ENCODE measurements around the gene SMPD4. TPM values are rescaled to one million over a fixed set of nuclear protein-coding genes. Genes with fewer than 3 reads are reported as not detected.
"Not testable (repeated sequence)": the region's sequence is repeated elsewhere in the genome, so short reads cannot be mapped to it uniquely, and the experiment has no call there.

The SMPD4 gene
- total RNA-seq, 1 donor from 2014 or later: 9.5 TPM

- peaks cover 4% of the 10 kb centered on the region for H3K36me3 ChIP-seq (ENCODE audit: control insufficient read depth, insufficient read depth, low read length)
- DNase-seq (ENCODE audit: low read depth) (no peak), FAIRE-seq (no peak)
- TF ChIP-seq, protein P1, sequence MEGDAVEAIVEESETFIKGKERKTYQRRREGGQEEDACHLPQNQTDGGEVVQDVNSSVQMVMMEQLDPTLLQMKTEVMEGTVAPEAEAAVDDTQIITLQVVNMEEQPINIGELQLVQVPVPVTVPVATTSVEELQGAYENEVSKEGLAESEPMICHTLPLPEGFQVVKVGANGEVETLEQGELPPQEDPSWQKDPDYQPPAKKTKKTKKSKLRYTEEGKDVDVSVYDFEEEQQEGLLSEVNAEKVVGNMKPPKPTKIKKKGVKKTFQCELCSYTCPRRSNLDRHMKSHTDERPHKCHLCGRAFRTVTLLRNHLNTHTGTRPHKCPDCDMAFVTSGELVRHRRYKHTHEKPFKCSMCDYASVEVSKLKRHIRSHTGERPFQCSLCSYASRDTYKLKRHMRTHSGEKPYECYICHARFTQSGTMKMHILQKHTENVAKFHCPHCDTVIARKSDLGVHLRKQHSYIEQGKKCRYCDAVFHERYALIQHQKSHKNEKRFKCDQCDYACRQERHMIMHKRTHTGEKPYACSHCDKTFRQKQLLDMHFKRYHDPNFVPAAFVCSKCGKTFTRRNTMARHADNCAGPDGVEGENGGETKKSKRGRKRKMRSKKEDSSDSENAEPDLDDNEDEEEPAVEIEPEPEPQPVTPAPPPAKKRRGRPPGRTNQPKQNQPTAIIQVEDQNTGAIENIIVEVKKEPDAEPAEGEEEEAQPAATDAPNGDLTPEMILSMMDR (IDR thresholded peaks at IDR 0.05; ENCODE audit: insufficient read depth, low read length, severe bottlenecking): no peak
- H3K27me3 ChIP-seq (ENCODE audit: control insufficient read depth, insufficient read depth, low read length): no peaks in the 10 kb centered on the region
- H3K4me3 ChIP-seq (ENCODE audit: low read depth, low read length): no peak overlapping the region
These were observed 30.9 kb downstream of the SMPD4 start for GRCh38 chr2:130150181-130151144.

DNA sequence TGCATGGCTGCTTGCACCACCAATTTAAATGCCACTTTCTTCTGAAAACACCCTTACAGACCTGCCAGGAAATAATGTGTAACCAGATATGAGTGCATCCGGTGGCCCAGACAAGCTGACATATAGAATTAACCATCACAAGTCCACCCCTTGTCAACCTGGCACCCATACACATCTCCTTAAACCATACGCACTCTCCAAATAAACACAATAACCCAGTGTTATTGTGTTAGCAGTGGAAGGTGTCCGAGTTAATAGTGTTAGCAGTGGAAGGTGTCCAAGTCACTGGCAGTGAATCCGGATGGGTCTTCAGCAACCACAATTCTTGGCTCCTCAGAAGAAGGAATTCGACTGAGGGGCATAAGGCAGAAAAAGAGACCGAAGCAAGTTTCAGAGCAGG is 32.9 kb downstream of the SMPD4 start:
- H3K27me3 ChIP-seq (ENCODE audit: control insufficient read depth, insufficient read depth, low read length); H3K36me3 ChIP-seq (ENCODE audit: control insufficient read depth, insufficient read depth, low read length); FAIRE-seq; DNase-seq (ENCODE audit: low read depth); H3K4me3 ChIP-seq (ENCODE audit: low read depth, low read length): not testable (repeated sequence)

GRCh38 chr2:130145006-130145414 is 36.4 kb downstream of the SMPD4 start, which contains the start of gene CCDC74B:
TSS of gene CCDC74B (minus strand) at chr2:130145112. CDS start at chr2:130144996, 116 bp downstream.
- peak; percentile 3 for DNase-seq (ENCODE audit: low read depth)
- not testable (repeated sequence) for H3K36me3 ChIP-seq (ENCODE audit: control insufficient read depth, insufficient read depth, low read length); H3K27me3 ChIP-seq (ENCODE audit: control insufficient read depth, insufficient read depth, low read length); FAIRE-seq
- H3K4me3 ChIP-seq (ENCODE audit: low read depth, low read length): peak within 1 kb of the TSS; percentile 20

- not testable (repeated sequence) for H3K27me3 ChIP-seq (ENCODE audit: control insufficient read depth, insufficient read depth, low read length); H3K4me3 ChIP-seq (ENCODE audit: low read depth, low read length); DNase-seq (ENCODE audit: low read depth); H3K36me3 ChIP-seq (ENCODE audit: control insufficient read depth, insufficient read depth, low read length); FAIRE-seq
These were observed 37.9 kb downstream of the SMPD4 start for GRCh38 chr2:130143266-130144039.

- DNase-seq (ENCODE audit: low read depth); H3K4me3 ChIP-seq (ENCODE audit: low read depth, low read length); H3K36me3 ChIP-seq (ENCODE audit: control insufficient read depth, insufficient read depth, low read length); H3K27me3 ChIP-seq (ENCODE audit: control insufficient read depth, insufficient read depth, low read length): not testable (repeated sequence)
- peak; percentile 43 for FAIRE-seq
These were observed 38.8 kb downstream of the SMPD4 start for GRCh38 chr2:130142396-130143265.

GRCh38 chr2:130141645-130142370 is 39.6 kb downstream of the SMPD4 start:
- not testable (repeated sequence) for H3K4me3 ChIP-seq (ENCODE audit: low read depth, low read length); H3K27me3 ChIP-seq (ENCODE audit: control insufficient read depth, insufficient read depth, low read length); H3K36me3 ChIP-seq (ENCODE audit: control insufficient read depth, insufficient read depth, low read length); DNase-seq (ENCODE audit: low read depth)
- FAIRE-seq: peak; percentile 36

- H3K4me3 ChIP-seq (ENCODE audit: low read depth, low read length); H3K27me3 ChIP-seq (ENCODE audit: control insufficient read depth, insufficient read depth, low read length); H3K36me3 ChIP-seq (ENCODE audit: control insufficient read depth, insufficient read depth, low read length); DNase-seq (ENCODE audit: low read depth): not testable (repeated sequence)
- FAIRE-seq: peak; percentile 97
These were observed 40.4 kb downstream of the SMPD4 start for GRCh38 chr2:130141002-130141401.

GRCh38 chr2:130140516-130140915 is 40.9 kb downstream of the SMPD4 start:
- DNase-seq (ENCODE audit: low read depth); H3K36me3 ChIP-seq (ENCODE audit: control insufficient read depth, insufficient read depth, low read length); H3K4me3 ChIP-seq (ENCODE audit: low read depth, low read length); H3K27me3 ChIP-seq (ENCODE audit: control insufficient read depth, insufficient read depth, low read length); FAIRE-seq: not testable (repeated sequence)

GRCh38 chr2:130139331-130140280 is 41.8 kb downstream of the SMPD4 start:
- not testable (repeated sequence) for DNase-seq (ENCODE audit: low read depth); H3K36me3 ChIP-seq (ENCODE audit: control insufficient read depth, insufficient read depth, low read length); H3K27me3 ChIP-seq (ENCODE audit: control insufficient read depth, insufficient read depth, low read length); H3K4me3 ChIP-seq (ENCODE audit: low read depth, low read length); FAIRE-seq

DNA sequence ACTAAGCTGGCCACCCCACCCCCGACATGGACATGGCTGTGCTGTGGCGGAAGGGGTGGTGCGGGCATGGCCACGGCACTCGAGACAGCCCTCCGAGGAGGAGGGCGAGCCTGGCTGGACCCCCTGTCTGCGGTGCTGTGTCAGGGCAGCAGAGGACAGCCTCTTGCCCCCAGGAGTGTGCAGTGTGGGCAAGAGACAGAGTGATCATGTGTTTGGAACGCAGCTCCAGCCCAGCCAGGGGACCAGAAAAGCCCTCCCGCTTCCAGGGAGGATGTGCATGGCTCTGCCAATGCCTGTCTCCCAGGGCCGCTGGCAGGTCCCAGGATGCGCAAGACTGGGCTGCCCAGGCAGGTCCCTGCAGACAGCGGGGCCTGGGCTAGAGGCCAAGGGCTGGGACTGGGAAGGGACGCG is 42.6 kb downstream of the SMPD4 start:
- not testable (repeated sequence) for H3K27me3 ChIP-seq (ENCODE audit: control insufficient read depth, insufficient read depth, low read length); H3K36me3 ChIP-seq (ENCODE audit: control insufficient read depth, insufficient read depth, low read length); H3K4me3 ChIP-seq (ENCODE audit: low read depth, low read length)
- FAIRE-seq (peak; percentile 89), DNase-seq (ENCODE audit: low read depth) (peak; percentile 10)

DNA sequence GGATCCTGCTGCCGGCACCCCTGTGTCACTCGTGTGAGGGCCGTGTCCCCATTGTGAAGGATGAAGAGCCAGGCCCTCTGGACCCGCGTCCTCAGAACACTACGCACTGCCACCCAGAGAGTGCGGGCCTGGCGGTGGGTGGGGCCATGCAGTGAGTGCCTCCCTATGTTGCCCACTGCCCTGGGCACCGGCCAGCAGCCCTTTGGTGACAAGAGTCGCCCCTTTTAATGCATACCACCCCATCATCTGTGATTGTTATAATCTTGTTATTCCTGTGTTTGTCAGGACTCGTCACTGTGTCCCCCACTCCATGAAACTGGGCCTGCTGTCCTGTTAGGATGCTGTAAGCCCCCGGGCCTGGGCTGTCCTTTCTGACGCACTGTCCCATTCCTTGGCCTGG is 43.1 kb downstream of the SMPD4 start:
- H3K4me3 ChIP-seq (ENCODE audit: low read depth, low read length); DNase-seq (ENCODE audit: low read depth); FAIRE-seq; H3K27me3 ChIP-seq (ENCODE audit: control insufficient read depth, insufficient read depth, low read length); H3K36me3 ChIP-seq (ENCODE audit: control insufficient read depth, insufficient read depth, low read length): not testable (repeated sequence)

Data from bronchial epithelial cell (primary cell).